KG1 (cell line): ENCODE data around the gene PIK3C3.
A peak's percentile ranks its signal among the peaks of the same experiment; 100 is the strongest.

ENCODE experiments used
- DNase-seq: peaks from one replicate; lab custom pipeline; 2025; lab: John Stamatoyannopoulos, UW

PIK3C3 gene

GRCh38 chr18:41954827-41955613 lies at the start of gene PIK3C3:
PIK3C3 (plus strand) TSS chr18:41955234; CDS start chr18:41955292, 58 bp downstream.
- peak; percentile 91 for DNase-seq

GRCh38 chr18:41905786-41906527 lies 49.1 kb upstream of the PIK3C3 start:
- no peak for DNase-seq

GRCh38 chr18:41906528-41907146 lies 48.4 kb upstream of the PIK3C3 start:
- DNase-seq, result no peak

GRCh38 chr18:41917181-41917580 lies 37.9 kb upstream of the PIK3C3 start:
- DNase-seq, result no peak

GRCh38 chr18:41921770-41922169 lies 33.3 kb upstream of the PIK3C3 start:
- DNase-seq, result no peak

- no peak for DNase-seq
Measured at GRCh38 chr18:41922176-41922575, 32.9 kb upstream of the PIK3C3 start.

- no peak for DNase-seq
Measured at GRCh38 chr18:41922841-41923240, 32.2 kb upstream of the PIK3C3 start.

GRCh38 chr18:41923446-41923845 lies 31.6 kb upstream of the PIK3C3 start:
- no peak for DNase-seq

GRCh38 chr18:41928581-41928980 lies 26.5 kb upstream of the PIK3C3 start:
- no peak for DNase-seq

GRCh38 chr18:41932899-41933298 lies 22.1 kb upstream of the PIK3C3 start:
- no peak for DNase-seq

- DNase-seq, result no peak
Measured at GRCh38 chr18:41933778-41934177, 21.3 kb upstream of the PIK3C3 start.

GRCh38 chr18:41936471-41937134 lies 18.4 kb upstream of the PIK3C3 start:
- DNase-seq, result no peak

GRCh38 chr18:41938445-41938844 lies 16.6 kb upstream of the PIK3C3 start:
- no peak for DNase-seq

- DNase-seq, result no peak
Measured at GRCh38 chr18:41939326-41939725, 15.7 kb upstream of the PIK3C3 start.

- DNase-seq, result no peak
Measured at GRCh38 chr18:41940506-41941215, 14.4 kb upstream of the PIK3C3 start.

- DNase-seq, result no peak
Measured at GRCh38 chr18:41942254-41942653, 12.8 kb upstream of the PIK3C3 start.

GRCh38 chr18:41948544-41949110 lies 6.4 kb upstream of the PIK3C3 start:
- DNase-seq, result no peak

- DNase-seq, result no peak
Measured at GRCh38 chr18:41949206-41949920, 5.7 kb upstream of the PIK3C3 start.

- no peak for DNase-seq
Measured at GRCh38 chr18:41955688-41956087, 654 bp downstream of the PIK3C3 start.

GRCh38 chr18:41959045-41959444 lies 4.0 kb downstream of the PIK3C3 start:
- DNase-seq, result no peak
